GM18499 (cell line): ENCODE measurements around the gene HYDIN.
"Not testable (repeated sequence)": the region's sequence is repeated elsewhere in the genome, so short reads cannot be mapped to it uniquely, and the experiment has no call there.

Experiments used
- ATAC-seq: cut with Tn5 transposase; IDR thresholded peaks from one replicate; pipeline ENCODE4 v1.9.1; 2021; ENCODE audit warnings: moderate number of reproducible peaks; ENCODE audit not compliant: insufficient read depth, unreplicated experiment

HYDIN gene

GRCh38 chr16:71019067-71019682 lies 211.3 kb downstream of the HYDIN start:
- not testable (repeated sequence) for ATAC-seq

- ATAC-seq: not testable (repeated sequence)
Observed at GRCh38 chr16:71015419-71015818, 215.1 kb downstream of the HYDIN start.

- not testable (repeated sequence) for ATAC-seq
Observed at GRCh38 chr16:71009440-71010223, 220.9 kb downstream of the HYDIN start.

GRCh38 chr16:71006516-71006915 lies 224.0 kb downstream of the HYDIN start:
- not testable (repeated sequence) for ATAC-seq

- not testable (repeated sequence) for ATAC-seq
Observed at GRCh38 chr16:70999735-71000134, 230.8 kb downstream of the HYDIN start.

- not testable (repeated sequence) for ATAC-seq
Observed at GRCh38 chr16:70995799-70996198, 234.7 kb downstream of the HYDIN start.

- not testable (repeated sequence) for ATAC-seq
Observed at GRCh38 chr16:70992511-70992910, 238.0 kb downstream of the HYDIN start.

GRCh38 chr16:70987019-70987715 lies 243.4 kb downstream of the HYDIN start:
- not testable (repeated sequence) for ATAC-seq

- not testable (repeated sequence) for ATAC-seq
Observed at GRCh38 chr16:70984675-70985074, 245.8 kb downstream of the HYDIN start.

- ATAC-seq: not testable (repeated sequence)
Observed at GRCh38 chr16:70968332-70968731, 262.2 kb downstream of the HYDIN start.

- ATAC-seq: not testable (repeated sequence)
Observed at GRCh38 chr16:70960169-70960568, 270.4 kb downstream of the HYDIN start.

- ATAC-seq: not testable (repeated sequence)
Observed at GRCh38 chr16:70954922-70955321, 275.6 kb downstream of the HYDIN start.

- not testable (repeated sequence) for ATAC-seq
Observed at GRCh38 chr16:70953824-70954223, 276.7 kb downstream of the HYDIN start.

GRCh38 chr16:70943551-70943950 lies 287.0 kb downstream of the HYDIN start:
- ATAC-seq: not testable (repeated sequence)

- ATAC-seq: not testable (repeated sequence)
Observed at GRCh38 chr16:70939690-70940359, 290.7 kb downstream of the HYDIN start.

- ATAC-seq: not testable (repeated sequence)
Observed at GRCh38 chr16:70936781-70937525, 293.6 kb downstream of the HYDIN start.

GRCh38 chr16:70935325-70935724 lies 295.2 kb downstream of the HYDIN start:
- ATAC-seq: not testable (repeated sequence)

- not testable (repeated sequence) for ATAC-seq
Observed at GRCh38 chr16:70933746-70934145, 296.8 kb downstream of the HYDIN start.

- ATAC-seq: not testable (repeated sequence)
Observed at GRCh38 chr16:70930757-70931156, 299.8 kb downstream of the HYDIN start.

GRCh38 chr16:70922164-70922563 lies 308.4 kb downstream of the HYDIN start:
- not testable (repeated sequence) for ATAC-seq
